HG03342 (cell line): Measurements from ENCODE around the gene RGL2.

Experiments used
- ATAC-seq: cut with Tn5 transposase; IDR thresholded peaks from one replicate; pipeline ENCODE4 v1.9.1; 2021; ENCODE audit warnings: mild to moderate bottlenecking, moderate library complexity; ENCODE audit not compliant: unreplicated experiment

RGL2 gene

DNA sequence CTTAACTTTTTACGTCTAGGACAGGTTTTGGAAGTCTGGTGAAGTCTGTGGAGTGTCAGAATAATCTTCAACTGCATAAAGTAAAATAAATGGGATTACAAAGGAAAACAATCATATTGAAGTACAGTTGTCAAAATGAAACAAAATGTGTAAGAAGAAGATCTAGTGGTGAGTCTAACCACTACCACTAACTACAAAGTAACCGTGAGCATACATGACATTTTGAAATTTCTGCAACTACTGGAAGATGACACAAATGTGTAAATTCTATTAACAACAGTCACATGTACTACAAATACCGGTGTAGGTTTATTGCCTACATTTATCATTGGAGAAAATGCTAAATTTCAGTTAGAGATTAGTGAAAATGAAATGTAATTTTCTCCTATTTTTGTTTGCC lies 56.8 kb downstream of the RGL2 start:
- no peak for ATAC-seq
